HepG2 (cell line): ENCODE results near the gene TPPP2. TPM values are rescaled to one million over a fixed set of nuclear protein-coding genes. Genes with fewer than 3 reads are reported as not detected.
"Not testable (repeated sequence)": the region's sequence is repeated elsewhere in the genome, so short reads cannot be mapped to it uniquely, and the experiment has no call there.

Source experiments
- ATAC-seq: fragments of 200-7000 bp; cut with Tn5 transposase; 3 replicates; pipeline ENCODE4 v1.9.1; 2020; ENCODE audit warnings: mild to moderate bottlenecking, moderate library complexity
- BruUV-seq: library from RNA; stranded (reverse); fragments of 400-500 nt; replicated peaks from 2 replicates; lab custom pipeline; 2021; lab: Mats Ljungman, UMichigan
- CTCF ChIA-PET: fragments of 300-600 bp; formaldehyde crosslinking; extraction: SDS; loops from one replicate; lab custom pipeline; 2021; ENCODE audit warnings: low total read pairs, inconsistent platforms, low intra/inter-chr PET ratio; lab: Yijun Ruan, JAX
- POLR2A ChIA-PET: fragments of 350-600 bp; sonication (Branson Sonifier 250); formaldehyde crosslinking; loops from one replicate; lab custom pipeline; 2020; ENCODE audit warnings: antibody characterized with exemption, inconsistent platforms; lab: Yijun Ruan, JAX
- DNase-seq: peaks from one replicate; pipeline ENCODE4 v3.0.0-alpha.2; 2015; ENCODE audit warnings: low spot score
- FAIRE-seq: peaks from 3 replicates; lab custom pipeline; 2011; peaks lifted over from hg19 to GRCh38; lab: Jason Lieb, UNC
- H2AFZ ChIP-seq: one replicate; pipeline ENCODE4 v1.6.1; 2011; ENCODE audit warnings: low read length, inconsistent platforms
- H3K27ac ChIP-seq: fragments of 300-600 bp; 3 replicates; pipeline ENCODE4 v1.8.0; 2011; ENCODE audit warnings: mixed run types, mild to moderate bottlenecking, mixed read lengths, low read length, inconsistent platforms; ENCODE audit not compliant: insufficient read depth; ENCODE audit errors: extremely low read length
- H3K27me3 ChIP-seq, 2 experiments: fragments of 200-600 bp in 1 of 2; 2 replicates in 1 of 2; 3 replicates in 1 of 2; pipeline versions ENCODE4 v1.6.0 to v1.8.0; 2011; ENCODE audit warnings: low read length in 2 of 2, mild to moderate bottlenecking in 2 of 2, moderate library complexity in 2 of 2, inconsistent platforms in 1 of 2; ENCODE audit not compliant: insufficient read depth in 2 of 2, control insufficient read depth in 1 of 2
- H3K36me3 ChIP-seq, 2 experiments: fragments of 200-600 bp in 1 of 2; replicated peaks in 1 of 2; 2 replicates in 1 of 2; 3 replicates in 1 of 2; pipeline versions ENCODE4 v1.5.1 to v1.8.0; 2011; ENCODE audit warnings: low read length in 2 of 2, inconsistent platforms in 1 of 2; ENCODE audit not compliant: insufficient read depth in 2 of 2, control insufficient read depth in 1 of 2
- H3K4me1 ChIP-seq: 2 replicates; pipeline ENCODE4 v1.5.1; 2012; ENCODE audit warnings: low read length, inconsistent platforms; ENCODE audit not compliant: insufficient read depth
- H3K4me2 ChIP-seq: 2 replicates; pipeline ENCODE4 v1.6.0; 2011; ENCODE audit warnings: low read depth, low read length, inconsistent platforms
- H3K4me3 ChIP-seq, 3 experiments: fragments of 200-600 bp in 1 of 3; sonication (generic), shearing (Covaris generic) in 1 of 3; replicated peaks in 1 of 3; 2 replicates each; pipeline ENCODE4 v1.5.1; 2011 to 2016; ENCODE audit warnings: low read length in 3 of 3, inconsistent platforms in 2 of 3, low read depth in 2 of 3, mild to moderate bottlenecking in 2 of 3, control low read depth in 1 of 3, mixed read lengths in 1 of 3; ENCODE audit not compliant: insufficient read depth in 1 of 3
- H3K79me2 ChIP-seq: one replicate; pipeline ENCODE4 v1.6.1; 2011; ENCODE audit warnings: low read length, inconsistent platforms; ENCODE audit not compliant: insufficient read depth
- H3K9ac ChIP-seq: 2 replicates; pipeline ENCODE4 v1.6.0; 2011; ENCODE audit warnings: mild to moderate bottlenecking, low read depth, low read length, inconsistent platforms; ENCODE audit not compliant: insufficient read depth
- H3K9me3 ChIP-seq: 2 replicates; pipeline ENCODE4 v1.5.1; 2012; ENCODE audit warnings: mild to moderate bottlenecking, low read length
- H4K20me1 ChIP-seq: 2 replicates; pipeline ENCODE4 v1.6.0; 2011; ENCODE audit warnings: inconsistent platforms, mild to moderate bottlenecking, low read length, moderate library complexity; ENCODE audit not compliant: insufficient read depth
- ZBTB7B ChIP-seq: sonication (generic); formaldehyde crosslinking; IDR thresholded peaks from 2 replicates; pipeline ENCODE4 v1.4.0; 2020; ENCODE audit warnings: missing genetic modification reagents
- ZNF430 ChIP-seq: sonication (generic); formaldehyde crosslinking; IDR thresholded peaks from 2 replicates; pipeline ENCODE4 v1.9.0; 2021; ENCODE audit warnings: mild to moderate bottlenecking, missing genetic modification reagents
- WGBS: methylation state at CpG from one replicate; pipeline ENCODE4 v1.1.6; 2017; ENCODE audit warnings: low lambda C conversion rate; 5-methylcytosine and 5-hydroxymethylcytosine counted together
- in situ Hi-C: cut with HindIII; loops from 2 replicates; pipeline ENCODE4 v1.10.0; 2017; ENCODE audit warnings: low pct_unique_long_range_greater_than_20kb; ENCODE audit not compliant: extremely low pct_ligation_motif_present
- intact Hi-C: fragments of 100-400 bp; cut with micrococcal nuclease; formaldehyde crosslinking; loops from one replicate; pipeline ENCODE4 v1.10.0; 2022; ENCODE audit not compliant: unreplicated experiment
- polyA plus RNA-seq, 8 experiments: library from polyadenylated mRNA; depleted of rRNA in 3 of 8; stranded (reverse) in 7 of 8; unstranded in 1 of 8; fragments of >200 nt; fragmentation: Illumina TruSeq in 4 of 8; extraction: Trizol in 4 of 8; gene quantifications; 2 replicates each; pipeline versions ENCODE4 v1.2.1 to v1.2.3, GENCODE V29; 2011 to 2016; ENCODE audit warnings: low read depth in 4 of 8, missing spikeins in 1 of 8, mixed read lengths in 1 of 8; ENCODE audit not compliant: insufficient read depth in 1 of 8
- total RNA-seq, 5 experiments: library from RNA; depleted of rRNA; stranded (reverse); fragments of >200 nt; fragmentation: Illumina TruSeq; extraction: Trizol; gene quantifications; 2 replicates each; pipeline ENCODE4 v1.2.3, GENCODE V29; 2016; ENCODE audit warnings: low read depth in 1 of 5

The TPPP2 gene
- total and polyA plus RNA-seq, 2 of the 13 experiments (the other 11 are each of a cell fraction or from before 2014, with no cell fraction given), result 0.58 to 4.2 TPM

GRCh38 chr14:21040370-21040925 lies 10.4 kb downstream of the TPPP2 start (continued):
- TF ChIP-seq ZNF430 (CRISPR knock-in tag), result no peak
- TF ChIP-seq, all 625 proteins: peak for 10

- intact Hi-C loops (loop anchor here (1.0 to 2.0 kb wide), 3 partner anchors 14 to 184 kb away; no protein-coding TSS in a partner anchor), in situ Hi-C loops (loop anchor here (5.0 kb wide), 1 partner anchor 184 kb away; no protein-coding TSS in a partner anchor)
- H3K36me3 ChIP-seq, FAIRE-seq, ATAC-seq, H3K27me3 ChIP-seq, H4K20me1 ChIP-seq, H3K27ac ChIP-seq, H3K9me3 ChIP-seq, DNase-seq, H3K79me2 ChIP-seq, H3K4me2 ChIP-seq, H3K9ac ChIP-seq, BruUV-seq, H3K4me3 ChIP-seq, H2AFZ ChIP-seq: not testable (repeated sequence)
- peaks cover 76% of the 10 kb centered on the region for H3K4me1 ChIP-seq
- ChIA-PET CTCF (interaction anchor here (0.7 to 4.8 kb wide), 8 partner anchors 17 to 343 kb away, joined by 3 to 109 read pairs (median 6); no protein-coding TSS in a partner anchor), POLR2A (interaction anchor here (0.8 to 3.5 kb wide), 8 partner anchors 9 to 49 kb away, joined by 4 to 112 read pairs (median 23); partner anchors contain the start of gene ARHGEF40)
- 80% methylated on average over 3 of the region's 3 CpGs for WGBS
Measured at GRCh38 chr14:21040941-21041340, 10.9 kb downstream of the TPPP2 start.

DNA sequence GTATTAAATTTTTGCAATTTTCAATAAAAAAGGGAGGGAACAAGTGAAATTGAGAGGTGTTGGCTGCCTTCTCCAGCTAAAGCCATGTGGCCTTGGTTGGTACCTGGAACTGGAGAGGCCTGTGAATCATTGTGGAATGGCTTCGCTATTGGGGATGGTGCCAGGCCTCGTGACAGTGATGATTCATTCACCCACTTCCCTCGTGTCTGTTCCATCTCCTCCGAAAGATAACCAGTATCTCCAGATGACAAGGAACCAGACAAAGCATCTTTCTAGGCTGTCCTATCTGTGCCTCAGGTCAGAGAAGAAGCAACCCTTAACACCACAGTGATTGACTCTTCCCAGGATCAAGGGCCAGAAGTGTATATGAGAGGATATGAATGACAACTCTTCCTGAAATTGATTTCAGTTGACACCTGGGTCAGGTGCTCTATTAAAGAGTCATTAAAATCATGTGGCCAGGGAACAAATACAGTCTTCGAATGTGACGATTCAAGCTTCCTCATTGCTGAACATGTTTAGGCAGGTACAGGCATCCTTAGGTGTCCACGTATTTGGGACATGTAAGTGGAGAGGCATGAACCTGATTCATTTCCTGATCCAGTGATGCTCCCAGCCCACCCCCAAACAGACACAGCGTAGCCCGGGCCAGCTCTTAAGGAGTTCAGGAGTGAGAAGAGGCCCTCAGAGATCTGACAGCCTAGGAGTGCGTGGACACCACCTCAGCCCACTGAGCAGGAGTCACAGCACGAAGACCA lies 11.8 kb downstream of the TPPP2 start, which contains the start of gene RNASE7:
TSS of gene RNASE7 (plus strand) at position 687 of the 758 bp plus-strand sequence. CDS start 631 bp downstream, outside the sequence.
- Histone ChIP-seq H3K4me1 (peaks cover 76% of the 10 kb centered on the region), H3K4me3 (no peak within 1 kb of the TSS), H3K9ac (no peak within 1 kb of the TSS), H3K4me2 (no peak within 1 kb of the TSS), H3K9me3 (no peaks in the 10 kb centered on the region), H4K20me1 (no peaks in the 10 kb centered on the region), H3K27ac (no peak within 1 kb of the TSS), H3K79me2 (no peaks in the 10 kb centered on the region), H2AFZ (no peak within 1 kb of the TSS), H3K27me3 (no peaks in the 10 kb centered on the region), H3K36me3 (no peaks in the 10 kb centered on the region)
- FAIRE-seq (no peak), ATAC-seq (no peak), DNase-seq (no peak)
- BruUV-seq, result no TSS peak
- ChIA-PET CTCF (interaction anchor here (2.5 kb wide), 1 partner anchor 51 kb away, joined by 14 read pairs; no protein-coding TSS in a partner anchor), POLR2A (interaction anchor here (1.0 to 3.5 kb wide), 3 partner anchors 12 to 29 kb away, joined by 4 to 26 read pairs (median 7); partner anchors contain the start of gene NDRG2)
- TF ChIP-seq ZBTB7B, result no peak
- WGBS, result 93% methylated on average over 11 of the region's 11 CpGs
- in situ Hi-C loops (loop anchor here (5.0 kb wide), 1 partner anchor 185 kb away; no protein-coding TSS in a partner anchor), intact Hi-C loops (loop anchor here (2.0 kb wide), 1 partner anchor 13 kb away; no protein-coding TSS in a partner anchor)
